ENCODE results near the gene DCLK2. TPM values are rescaled to one million over a fixed set of nuclear protein-coding genes. Genes with fewer than 3 reads are reported as not detected.

DCLK2 gene
- total RNA-seq, 8 experiments from 2014 or later, result 4.3 to 48.1 (median 25.5) TPM

- H3K27ac ChIP-seq, result no peak overlapping the region
- no peak overlapping the region for H3K4me3 ChIP-seq
- in situ Hi-C loops (cut with MboI; ENCODE audit: low pct_unique_long_range_greater_than_20kb in 2 of 9, low sequenced_read_pairs in 9 of 9, unreplicated experiment in 9 of 9), result no loop called here
- peak in 1 of 8 experiments; percentile 61 for ATAC-seq (replicated peaks in 6 of 8)
- no peaks in the 10 kb centered on the region for H3K4me1 ChIP-seq (replicated peaks in 1 of 2)
- WGBS, 10 experiments, result 19 to 100% (median 83%) methylated on average over 1 to 2 of the region's 2 CpGs; no CpG with 5 or more reads in 1 of the 10 experiments
Measured at GRCh38 chr4:150104404-150105027, 26.3 kb downstream of the DCLK2 start.

- no peak overlapping the region for H3K27ac ChIP-seq
- 30 to 100% (median 62%) methylated on average over 1 to 3 of the region's 3 CpGs; no CpG with 5 or more reads in 5 of the 10 experiments for WGBS, 10 experiments
- in situ Hi-C loops (cut with MboI; ENCODE audit: low pct_unique_long_range_greater_than_20kb in 2 of 9, low sequenced_read_pairs in 9 of 9, unreplicated experiment in 9 of 9), result no loop called here
- ATAC-seq (replicated peaks in 6 of 8), result peak in 1 of 8 experiments; percentile 39
- no peak overlapping the region for H3K4me3 ChIP-seq
- H3K4me1 ChIP-seq (replicated peaks in 1 of 2), result no peaks in the 10 kb centered on the region
Measured at GRCh38 chr4:150106886-150107285, 28.6 kb downstream of the DCLK2 start.

GRCh38 chr4:150108691-150109090 lies 30.4 kb downstream of the DCLK2 start:
- WGBS, 10 experiments, result 14 to 100% (median 94%) methylated on average over 1 of the region's 1 CpG; no CpG with 5 or more reads in 2 of the 10 experiments

DNA sequence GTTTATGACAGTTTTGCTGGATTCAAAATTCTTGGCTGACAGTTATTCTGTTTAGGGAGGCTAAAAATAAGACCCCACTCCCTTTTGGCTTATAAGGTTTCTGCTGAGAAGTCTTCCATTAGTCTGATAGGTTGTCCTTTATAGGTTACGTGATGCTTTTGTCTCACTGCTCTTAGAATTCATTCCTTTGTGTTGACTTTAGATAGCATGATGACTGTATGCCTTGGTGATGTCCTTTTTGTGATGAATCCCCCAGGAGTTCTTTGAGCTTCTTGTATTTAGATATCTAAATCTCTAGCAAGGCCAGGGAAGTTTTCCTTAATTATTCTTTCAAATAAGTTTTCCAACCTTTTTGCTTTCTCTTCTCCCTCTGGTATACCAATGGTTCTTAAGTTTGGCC lies 36.4 kb downstream of the DCLK2 start:
- Histone ChIP-seq H3K4me3 (no peak overlapping the region), H3K27ac (no peak overlapping the region), H3K4me1 (replicated peaks in 1 of 2) (no peaks in the 10 kb centered on the region)
- no peak for ATAC-seq (replicated peaks in 6 of 8)
- 83 to 100% (median 95%) methylated on average over 1 of the region's 1 CpG; no CpG with 5 or more reads in 2 of the 10 experiments for WGBS, 10 experiments
- in situ Hi-C loops (cut with MboI; ENCODE audit: low pct_unique_long_range_greater_than_20kb in 2 of 9, low sequenced_read_pairs in 9 of 9, unreplicated experiment in 9 of 9), result no loop called here

More at GRCh38 chr4:150108691-150109090, 30.4 kb downstream of the DCLK2 start:
- Histone ChIP-seq H3K4me1 (replicated peaks in 1 of 2) (no peaks in the 10 kb centered on the region), H3K4me3 (no peak overlapping the region), H3K27ac (no peak overlapping the region)
- ATAC-seq (replicated peaks in 6 of 8), result no peak
- in situ Hi-C loops (cut with MboI; ENCODE audit: low pct_unique_long_range_greater_than_20kb in 2 of 9, low sequenced_read_pairs in 9 of 9, unreplicated experiment in 9 of 9), result no loop called here

DNA sequence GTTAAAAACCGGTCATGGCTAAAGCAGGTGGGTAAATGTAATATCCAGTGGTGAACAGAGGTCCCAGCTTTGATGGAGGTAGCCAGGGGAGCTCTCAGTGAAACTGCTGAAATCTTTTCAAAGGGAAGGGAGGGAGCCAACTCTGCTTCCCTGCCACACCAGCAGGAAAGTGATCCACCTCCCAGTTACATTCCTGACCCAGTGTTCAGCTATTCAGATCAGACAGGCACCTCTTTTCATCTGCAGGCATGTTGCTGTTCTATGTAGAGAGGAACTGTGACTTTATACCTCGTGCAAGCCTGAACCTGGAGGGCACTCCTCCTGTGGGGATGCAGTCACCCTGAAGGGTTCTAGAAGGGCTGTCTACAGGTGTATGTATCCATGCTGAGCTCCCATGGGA lies 37.6 kb downstream of the DCLK2 start:
- in situ Hi-C loops (cut with MboI; ENCODE audit: low pct_unique_long_range_greater_than_20kb in 2 of 9, low sequenced_read_pairs in 9 of 9, unreplicated experiment in 9 of 9), result no loop called here
- WGBS, 10 experiments, result 80 to 100% (median 100%) methylated on average over 1 of the region's 2 CpGs; no CpG with 5 or more reads in 2 of the 10 experiments
- no peaks in the 10 kb centered on the region for H3K4me1 ChIP-seq (replicated peaks in 1 of 2)
- no peak overlapping the region for H3K27ac ChIP-seq
- no peak overlapping the region for H3K4me3 ChIP-seq
- peak in 3 of 8 experiments; percentile 16 to 38 (median 21) for ATAC-seq (replicated peaks in 6 of 8)

- in situ Hi-C loops (cut with MboI; ENCODE audit: low pct_unique_long_range_greater_than_20kb in 2 of 9, low sequenced_read_pairs in 9 of 9, unreplicated experiment in 9 of 9), result no loop called here
- no peak for ATAC-seq (replicated peaks in 6 of 8)
- 92 to 100% (median 100%) methylated on average over 1 to 2 of the region's 2 CpGs; no CpG with 5 or more reads in 6 of the 10 experiments for WGBS, 10 experiments
- H3K4me1 ChIP-seq (replicated peaks in 1 of 2), result no peaks in the 10 kb centered on the region
- H3K27ac ChIP-seq, result no peak overlapping the region
- H3K4me3 ChIP-seq, result no peak overlapping the region
Measured at GRCh38 chr4:150116506-150116905, 38.3 kb downstream of the DCLK2 start.

DNA sequence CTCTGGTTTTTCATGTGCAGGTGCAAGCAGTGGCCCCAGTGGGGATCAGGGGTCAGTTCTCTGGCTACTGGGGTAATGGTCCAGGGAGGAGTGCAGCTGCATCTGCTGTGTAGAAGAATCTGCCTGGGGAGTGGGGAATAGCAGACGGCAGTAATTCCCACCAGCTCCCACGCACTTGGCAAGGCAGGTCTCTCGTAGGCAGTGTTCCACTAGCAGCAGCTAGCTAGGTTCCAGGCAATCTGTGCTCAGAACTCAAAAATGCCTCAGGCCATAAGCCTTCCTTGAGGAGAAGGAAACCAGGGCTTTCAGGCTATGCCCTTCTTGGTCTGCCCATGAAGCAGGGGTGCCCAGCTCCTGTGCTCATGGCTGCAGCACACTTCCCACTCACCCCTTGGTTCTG lies 38.8 kb downstream of the DCLK2 start:
- ATAC-seq (replicated peaks in 6 of 8), result peak in 1 of 8 experiments; percentile 39
- in situ Hi-C loops (cut with MboI; ENCODE audit: low pct_unique_long_range_greater_than_20kb in 2 of 9, low sequenced_read_pairs in 9 of 9, unreplicated experiment in 9 of 9), result no loop called here
- Histone ChIP-seq H3K27ac (no peak overlapping the region), H3K4me3 (no peak overlapping the region), H3K4me1 (replicated peaks in 1 of 2) (no peaks in the 10 kb centered on the region)
- 80 to 100% (median 92%) methylated on average over 1 to 3 of the region's 3 CpGs; no CpG with 5 or more reads in 6 of the 10 experiments for WGBS, 10 experiments

DNA sequence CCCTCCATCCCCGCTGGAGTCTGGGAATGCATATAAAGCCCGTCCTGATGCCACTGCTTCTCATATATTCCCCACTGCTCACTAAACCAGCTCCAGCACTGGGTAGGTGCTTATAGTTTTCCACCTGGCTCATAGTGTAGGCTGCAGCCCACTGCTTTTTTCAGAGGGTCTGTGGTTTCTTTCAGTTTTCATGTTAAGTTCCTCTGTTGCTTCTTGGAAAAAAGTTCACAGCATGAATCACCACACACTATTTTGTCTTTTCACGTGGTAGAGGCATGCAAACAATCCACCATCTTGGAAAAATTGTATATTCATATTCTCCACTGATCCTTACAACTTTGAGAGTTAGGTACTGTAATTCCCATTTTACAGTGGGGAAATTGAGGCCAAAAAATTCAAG lies 39.4 kb downstream of the DCLK2 start:
- Histone ChIP-seq H3K4me1 (replicated peaks in 1 of 2) (no peaks in the 10 kb centered on the region), H3K4me3 (no peak overlapping the region), H3K27ac (no peak overlapping the region)
- 29 to 100% (median 87%) methylated on average over 1 to 3 of the region's 3 CpGs; no CpG with 5 or more reads in 2 of the 10 experiments for WGBS, 10 experiments
- no peak for ATAC-seq (replicated peaks in 6 of 8)
- in situ Hi-C loops (cut with MboI; ENCODE audit: low pct_unique_long_range_greater_than_20kb in 2 of 9, low sequenced_read_pairs in 9 of 9, unreplicated experiment in 9 of 9), result no loop called here

GRCh38 chr4:150119492-150119891 lies 41.2 kb downstream of the DCLK2 start:
- H3K4me3 ChIP-seq, result no peak overlapping the region
- no peaks in the 10 kb centered on the region for H3K4me1 ChIP-seq (replicated peaks in 1 of 2)
- WGBS, 10 experiments, result 0 to 100% (median 87%) methylated on average over 1 of the region's 1 CpG; no CpG with 5 or more reads in 3 of the 10 experiments
- H3K27ac ChIP-seq, result no peak overlapping the region
- in situ Hi-C loops (cut with MboI; ENCODE audit: low pct_unique_long_range_greater_than_20kb in 2 of 9, low sequenced_read_pairs in 9 of 9, unreplicated experiment in 9 of 9), result no loop called here
- peak in 4 of 8 experiments; percentile 16 to 49 (median 32) for ATAC-seq (replicated peaks in 6 of 8)

DNA sequence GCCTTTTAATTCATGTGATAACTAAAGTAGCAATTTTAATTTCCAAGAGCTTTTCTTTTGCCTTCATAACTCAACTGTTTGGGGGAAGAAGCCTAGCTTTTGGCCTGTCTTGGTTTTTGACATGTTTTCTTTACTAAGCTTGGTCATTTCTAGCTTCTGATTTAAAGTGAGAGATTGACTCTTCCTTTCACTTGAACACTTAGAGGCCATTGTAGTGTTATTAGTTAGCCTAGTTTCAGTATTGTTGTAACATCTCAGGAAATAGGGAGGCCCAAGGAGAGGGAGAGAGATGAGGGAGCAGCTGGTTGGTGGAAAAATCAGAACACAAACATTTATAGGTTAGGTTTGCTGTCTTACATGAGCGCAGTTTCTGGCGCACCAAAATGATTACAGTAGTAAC lies 44.8 kb downstream of the DCLK2 start:
- Histone ChIP-seq H3K4me3 (no peak overlapping the region), H3K27ac (no peak overlapping the region), H3K4me1 (replicated peaks in 1 of 2) (no peaks in the 10 kb centered on the region)
- in situ Hi-C loops (cut with MboI; ENCODE audit: low pct_unique_long_range_greater_than_20kb in 2 of 9, low sequenced_read_pairs in 9 of 9, unreplicated experiment in 9 of 9), result no loop called here
- WGBS, 10 experiments, result 73 to 100% (median 82%) methylated on average over 2 of the region's 2 CpGs; no CpG with 5 or more reads in 5 of the 10 experiments
- ATAC-seq (replicated peaks in 6 of 8), result no peak

- 0 to 98% (median 78%) methylated on average over 1 to 10 of the region's 10 CpGs for WGBS, 10 experiments
- no peaks in the 10 kb centered on the region for H3K4me1 ChIP-seq (replicated peaks in 1 of 2)
- no peak overlapping the region for H3K27ac ChIP-seq
- ATAC-seq (replicated peaks in 6 of 8), result peak in 6 of 8 experiments; percentile 32 to 89 (median 58)
- no peak overlapping the region for H3K4me3 ChIP-seq
- in situ Hi-C loops (cut with MboI; ENCODE audit: low pct_unique_long_range_greater_than_20kb in 2 of 9, low sequenced_read_pairs in 9 of 9, unreplicated experiment in 9 of 9), result no loop called here
Measured at GRCh38 chr4:150123796-150124677, 45.8 kb downstream of the DCLK2 start.

- no peaks in the 10 kb centered on the region for H3K4me1 ChIP-seq (replicated peaks in 1 of 2)
- no peak overlapping the region for H3K27ac ChIP-seq
- in situ Hi-C loops (cut with MboI; ENCODE audit: low pct_unique_long_range_greater_than_20kb in 2 of 9, low sequenced_read_pairs in 9 of 9, unreplicated experiment in 9 of 9), result no loop called here
- no peak overlapping the region for H3K4me3 ChIP-seq
- ATAC-seq (replicated peaks in 6 of 8), result no peak
- 50 to 100% (median 88%) methylated on average over 1 to 3 of the region's 3 CpGs; no CpG with 5 or more reads in 1 of the 10 experiments for WGBS, 10 experiments
Measured at GRCh38 chr4:150126201-150126863, 48.1 kb downstream of the DCLK2 start.

DNA sequence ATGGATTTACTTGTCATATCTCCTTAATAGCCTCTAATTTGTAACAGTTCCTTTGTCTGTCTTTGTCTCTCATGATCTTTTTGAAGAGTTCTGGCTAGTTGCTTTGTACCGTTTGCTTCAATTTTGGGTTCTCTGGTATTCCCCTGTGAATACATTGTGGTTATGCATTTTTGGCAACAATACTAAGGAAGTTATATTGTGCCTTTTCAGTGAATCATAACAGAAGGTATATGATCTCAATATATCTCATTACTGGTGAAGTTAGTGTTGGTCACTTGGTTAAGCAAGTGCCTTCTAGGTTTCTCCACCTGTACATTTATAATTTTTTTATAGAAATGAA lies 48.6 kb downstream of the DCLK2 start:
- H3K4me1 ChIP-seq (replicated peaks in 1 of 2), result no peaks in the 10 kb centered on the region
- no peak overlapping the region for H3K27ac ChIP-seq
- in situ Hi-C loops (cut with MboI; ENCODE audit: low pct_unique_long_range_greater_than_20kb in 2 of 9, low sequenced_read_pairs in 9 of 9, unreplicated experiment in 9 of 9), result no loop called here
- no peak overlapping the region for H3K4me3 ChIP-seq
- ATAC-seq (replicated peaks in 6 of 8), result no peak
- WGBS, 10 experiments, result 0 to 100% (median 89%) methylated on average over 1 of the region's 1 CpG; no CpG with 5 or more reads in 5 of the 10 experiments

Data from motor neuron (in vitro differentiated cells).